HCT116 (cell line): ENCODE results near the gene C17orf114.

Experiments used
- ATAC-seq: fragments of 200-7000 bp; cut with Tn5 transposase; 2 replicates; pipeline ENCODE4 v1.9.1; 2020; ENCODE audit warnings: mild to moderate bottlenecking, moderate library complexity
- BruUV-seq: library from RNA; stranded (reverse); fragments of 400-500 nt; replicated peaks from 2 replicates; lab custom pipeline; 2021; lab: Mats Ljungman, UMichigan
- CTCF ChIA-PET: fragments of 300-600 bp; sonication (Branson Sonifier 250); formaldehyde crosslinking; loops from one replicate; lab custom pipeline; 2021; ENCODE audit warnings: antibody characterized with exemption; lab: Charles Lee
- POLR2A ChIA-PET: fragments of 300-600, 350-600 bp; sonication (Branson Sonifier 250); formaldehyde crosslinking; loops from one replicate; lab custom pipeline; 2021; ENCODE audit warnings: antibody characterized with exemption; lab: Charles Lee
- RAD21 ChIA-PET, 2 experiments: fragments of 300-600 bp; sonication (Branson Sonifier 250); formaldehyde crosslinking; loops; one replicate each; lab custom pipeline; 2023; ENCODE audit warnings: low total read pairs in 2 of 2; ENCODE audit not compliant: uncharacterized antibody in 2 of 2, unreplicated experiment in 2 of 2, low non-redundant PET in 1 of 2; lab: Charles Lee
- DNase-seq: peaks from one replicate; pipeline ENCODE4 v3.0.0-alpha.2; 2010; ENCODE audit warnings: low read depth, low spot score
- H2AFZ ChIP-seq: fragments of 200-600 bp; shearing (Covaris generic), sonication (generic); 2 replicates; pipeline ENCODE4 v1.6.1; 2017; ENCODE audit warnings: low read depth, mixed run types, mixed read lengths, antibody characterized with exemption, low read length; ENCODE audit not compliant: poor library complexity, severe bottlenecking
- H3K27ac ChIP-seq: 2 replicates; pipeline ENCODE4 v1.5.1; 2012; ENCODE audit warnings: low read depth, low read length
- H3K27me3 ChIP-seq: fragments of 200-600 bp; sonication (generic); 2 replicates; pipeline ENCODE4 v1.6.1; 2016; ENCODE audit warnings: mixed run types, low read length, mixed read lengths; ENCODE audit not compliant: insufficient read depth
- H3K36me3 ChIP-seq, 2 experiments: fragments of 200-500 bp in 1 of 2; fragments of 200-600 bp in 1 of 2; sonication (Bioruptor generic) in 1 of 2; sonication (generic) in 1 of 2; 2 replicates each; pipeline versions ENCODE4 v1.5.1 to v1.6.1; 2014 to 2016; ENCODE audit warnings: low read length in 2 of 2, inconsistent platforms in 1 of 2, mixed read lengths in 1 of 2, mixed run types in 1 of 2; ENCODE audit not compliant: insufficient read depth in 2 of 2, control insufficient read depth in 1 of 2
- H3K4me1 ChIP-seq, 2 experiments: fragments of 200-600 bp in 1 of 2; sonication (generic) in 1 of 2; 2 replicates each; pipeline versions ENCODE4 v1.5.1 to v1.6.1; 2012 to 2017; ENCODE audit warnings: low read length in 2 of 2, inconsistent platforms in 1 of 2, mild to moderate bottlenecking in 1 of 2, mixed read lengths in 1 of 2, mixed run types in 1 of 2, moderate library complexity in 1 of 2; ENCODE audit not compliant: insufficient read depth in 2 of 2, control insufficient read depth in 1 of 2
- H3K4me2 ChIP-seq: fragments of 200-600 bp; sonication (generic); 2 replicates; pipeline ENCODE4 v1.6.1; 2017; ENCODE audit warnings: mixed run types, low read length, mixed read lengths
- H3K4me3 ChIP-seq, 2 experiments: fragments of 200-600 bp in 1 of 2; sonication (generic) in 1 of 2; replicated peaks in 1 of 2; 2 replicates each; pipeline ENCODE4 v1.5.1; 2011 to 2016; ENCODE audit warnings: low read length in 2 of 2, control low read depth in 1 of 2, low read depth in 1 of 2, mild to moderate bottlenecking in 1 of 2, mixed read lengths in 1 of 2, mixed run types in 1 of 2
- H3K79me2 ChIP-seq: fragments of 200-600 bp; sonication (generic); 2 replicates; pipeline ENCODE4 v1.6.1; 2017; ENCODE audit warnings: mild to moderate bottlenecking, mixed run types, low read length, moderate library complexity, mixed read lengths; ENCODE audit not compliant: insufficient read depth
- H3K9ac ChIP-seq: fragments of 200-600 bp; sonication (generic); 2 replicates; pipeline ENCODE4 v1.6.1; 2016; ENCODE audit warnings: low read length, mixed read lengths
- H3K9me2 ChIP-seq: fragments of 200-600 bp; sonication (generic), shearing (Covaris generic); 2 replicates; pipeline ENCODE4 v1.6.1; 2017; ENCODE audit warnings: mixed run types, mild to moderate bottlenecking, moderate library complexity; ENCODE audit not compliant: insufficient read depth
- H3K9me3 ChIP-seq, 2 experiments: fragments of 200-500 bp in 1 of 2; fragments of 200-600 bp in 1 of 2; sonication (Bioruptor generic) in 1 of 2; sonication (generic) in 1 of 2; 2 replicates each; pipeline ENCODE4 v1.6.1; 2014 to 2017; ENCODE audit warnings: low read length in 2 of 2, mixed read lengths in 2 of 2, inconsistent platforms in 1 of 2, low read depth in 1 of 2, mild to moderate bottlenecking in 1 of 2, mixed run types in 1 of 2, moderate library complexity in 1 of 2; ENCODE audit not compliant: control insufficient read depth in 1 of 2, insufficient read depth in 1 of 2
- H4K20me1 ChIP-seq: fragments of 200-600 bp; sonication (generic), shearing (Covaris generic); 2 replicates; pipeline ENCODE4 v1.6.1; 2017; ENCODE audit warnings: mixed run types, mild to moderate bottlenecking, moderate library complexity; ENCODE audit not compliant: insufficient read depth
- CBX3 ChIP-seq: IDR thresholded peaks from 2 replicates; pipeline ENCODE4 v1.6.1; 2012; ENCODE audit warnings: low read depth
- CEBPB ChIP-seq: IDR thresholded peaks from 2 replicates; pipeline ENCODE4 v1.6.1; 2012; ENCODE audit warnings: low read depth
- EGR1 ChIP-seq: IDR thresholded peaks from 2 replicates; pipeline ENCODE4 v1.6.1; 2012; ENCODE audit warnings: low read depth
- ELF1 ChIP-seq: IDR thresholded peaks from 2 replicates; pipeline ENCODE4 v1.6.1; 2012; ENCODE audit warnings: low read depth, borderline replicate concordance
- JUND ChIP-seq: IDR thresholded peaks from 2 replicates; pipeline ENCODE4 v1.6.1; 2012
- RAD21 ChIP-seq: IDR thresholded peaks from 2 replicates; pipeline ENCODE4 v1.6.1; 2012; ENCODE audit warnings: low read depth, mild to moderate bottlenecking
- SRF ChIP-seq: IDR thresholded peaks from 2 replicates; pipeline ENCODE4 v1.6.1; 2012; ENCODE audit warnings: low read depth
- TCF7L2 ChIP-seq: IDR thresholded peaks from 2 replicates; pipeline ENCODE4 v1.7.0; 2011; ENCODE audit warnings: borderline replicate concordance, inconsistent platforms; ENCODE audit not compliant: insufficient read depth, insufficient read length; ENCODE audit errors: extremely low read depth
- ZFX ChIP-seq: fragments of 450-650 bp; IDR thresholded peaks from 2 replicates; pipeline ENCODE4 v1.6.1; 2017
- intact Hi-C: fragments of 100-400 bp; cut with micrococcal nuclease; formaldehyde crosslinking; loops from 2 replicates; pipeline ENCODE4 v1.10.0; 2022
- TF ChIP-seq, protein P1 (sequence below): IDR thresholded peaks from 2 replicates; pipeline ENCODE4 v1.6.1; 2011; ENCODE audit warnings: mild to moderate bottlenecking, low read length, moderate library complexity; ENCODE audit not compliant: insufficient replicate concordance; ENCODE audit errors: extremely low read depth
- TF ChIP-seq, protein P2 (sequence below): IDR thresholded peaks from 2 replicates; pipeline ENCODE4 v1.6.1; 2012; ENCODE audit warnings: low read depth
- TF ChIP-seq, protein P3 (sequence below), 3 experiments: fragments of 200-600 bp in 1 of 3; sonication (generic) in 1 of 3; IDR thresholded peaks in 2 of 3; conservative IDR thresholded peaks in 1 of 3; 2 replicates each; pipeline ENCODE4 v1.5.1; 2012 to 2017; ENCODE audit warnings: low read depth in 2 of 3, low read length in 2 of 3, antibody characterized with exemption in 1 of 3, borderline replicate concordance in 1 of 3, control low read depth in 1 of 3, mild to moderate bottlenecking in 1 of 3, mixed read lengths in 1 of 3, mixed run types in 1 of 3, moderate library complexity in 1 of 3; ENCODE audit not compliant: insufficient read depth in 1 of 3
- TF ChIP-seq, protein P4 (sequence below): IDR thresholded peaks from 2 replicates; pipeline ENCODE4 v1.6.1; 2012

Gene C17orf114

DNA sequence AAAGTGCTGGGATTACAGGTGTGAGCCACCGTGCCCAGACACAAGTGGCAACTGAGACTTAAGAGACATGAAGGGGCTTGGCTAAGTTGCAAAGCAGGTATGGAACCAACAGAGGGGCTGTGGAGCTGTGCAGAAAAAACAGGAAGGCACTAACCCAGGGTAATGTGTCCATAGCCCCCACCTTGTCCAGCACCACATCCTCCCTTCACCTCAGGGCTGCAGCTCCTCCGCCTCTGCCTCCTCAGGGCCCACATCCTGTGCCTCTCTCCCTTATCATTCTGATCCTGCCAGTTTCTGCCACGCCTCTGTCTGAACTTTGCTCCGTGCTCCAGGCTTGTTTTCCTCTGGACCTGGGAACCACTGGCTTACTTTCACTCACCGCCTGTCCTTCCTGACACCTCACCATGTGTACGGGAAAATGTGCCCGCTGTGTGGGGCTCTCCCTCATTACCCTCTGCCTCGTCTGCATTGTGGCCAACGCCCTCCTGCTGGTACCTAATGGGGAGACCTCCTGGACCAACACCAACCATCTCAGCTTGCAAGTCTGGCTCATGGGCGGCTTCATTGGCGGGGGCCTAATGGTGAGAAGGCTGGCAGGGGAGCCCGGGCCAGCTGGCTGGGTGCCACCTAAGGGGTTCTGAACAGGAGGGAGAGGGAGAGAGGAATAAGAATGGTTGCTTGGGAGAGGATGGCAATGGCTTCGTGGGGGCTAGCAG is 30.5 kb downstream of the C17orf114 start, which contains the start of gene TM4SF5:
Gene TM4SF5 (plus strand): TSS at position 368 of the 716 bp plus-strand sequence. CDS start 37 bp downstream, at position 405.
- H3K27me3 ChIP-seq, result no peaks in the 10 kb centered on the region
- H3K36me3 ChIP-seq, result no peaks in the 10 kb centered on the region
- no peak for DNase-seq
- peak within 1 kb of the TSS; percentile 40 for H3K4me2 ChIP-seq
- no peak within 1 kb of the TSS for H3K27ac ChIP-seq
- no peak for ATAC-seq
- POLR2A ChIA-PET, result no interaction called here
- intact Hi-C loops, result no loop called here
- no TSS peak for BruUV-seq
- H3K9me3 ChIP-seq, result no peaks in the 10 kb centered on the region
- peaks cover 5 to 16% of the 10 kb centered on the region in 2 experiments; a peak in 3 of 4 replicates for H3K4me1 ChIP-seq
- TF ChIP-seq TCF7L2, result no peak
- TF ChIP-seq, protein P1, sequence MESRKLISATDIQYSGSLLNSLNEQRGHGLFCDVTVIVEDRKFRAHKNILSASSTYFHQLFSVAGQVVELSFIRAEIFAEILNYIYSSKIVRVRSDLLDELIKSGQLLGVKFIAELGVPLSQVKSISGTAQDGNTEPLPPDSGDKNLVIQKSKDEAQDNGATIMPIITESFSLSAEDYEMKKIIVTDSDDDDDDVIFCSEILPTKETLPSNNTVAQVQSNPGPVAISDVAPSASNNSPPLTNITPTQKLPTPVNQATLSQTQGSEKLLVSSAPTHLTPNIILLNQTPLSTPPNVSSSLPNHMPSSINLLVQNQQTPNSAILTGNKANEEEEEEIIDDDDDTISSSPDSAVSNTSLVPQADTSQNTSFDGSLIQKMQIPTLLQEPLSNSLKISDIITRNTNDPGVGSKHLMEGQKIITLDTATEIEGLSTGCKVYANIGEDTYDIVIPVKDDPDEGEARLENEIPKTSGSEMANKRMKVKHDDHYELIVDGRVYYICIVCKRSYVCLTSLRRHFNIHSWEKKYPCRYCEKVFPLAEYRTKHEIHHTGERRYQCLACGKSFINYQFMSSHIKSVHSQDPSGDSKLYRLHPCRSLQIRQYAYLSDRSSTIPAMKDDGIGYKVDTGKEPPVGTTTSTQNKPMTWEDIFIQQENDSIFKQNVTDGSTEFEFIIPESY, result no peak
- no peak for TF ChIP-seq RAD21
- no peak for TF ChIP-seq ZFX
- TF ChIP-seq, protein P2, sequence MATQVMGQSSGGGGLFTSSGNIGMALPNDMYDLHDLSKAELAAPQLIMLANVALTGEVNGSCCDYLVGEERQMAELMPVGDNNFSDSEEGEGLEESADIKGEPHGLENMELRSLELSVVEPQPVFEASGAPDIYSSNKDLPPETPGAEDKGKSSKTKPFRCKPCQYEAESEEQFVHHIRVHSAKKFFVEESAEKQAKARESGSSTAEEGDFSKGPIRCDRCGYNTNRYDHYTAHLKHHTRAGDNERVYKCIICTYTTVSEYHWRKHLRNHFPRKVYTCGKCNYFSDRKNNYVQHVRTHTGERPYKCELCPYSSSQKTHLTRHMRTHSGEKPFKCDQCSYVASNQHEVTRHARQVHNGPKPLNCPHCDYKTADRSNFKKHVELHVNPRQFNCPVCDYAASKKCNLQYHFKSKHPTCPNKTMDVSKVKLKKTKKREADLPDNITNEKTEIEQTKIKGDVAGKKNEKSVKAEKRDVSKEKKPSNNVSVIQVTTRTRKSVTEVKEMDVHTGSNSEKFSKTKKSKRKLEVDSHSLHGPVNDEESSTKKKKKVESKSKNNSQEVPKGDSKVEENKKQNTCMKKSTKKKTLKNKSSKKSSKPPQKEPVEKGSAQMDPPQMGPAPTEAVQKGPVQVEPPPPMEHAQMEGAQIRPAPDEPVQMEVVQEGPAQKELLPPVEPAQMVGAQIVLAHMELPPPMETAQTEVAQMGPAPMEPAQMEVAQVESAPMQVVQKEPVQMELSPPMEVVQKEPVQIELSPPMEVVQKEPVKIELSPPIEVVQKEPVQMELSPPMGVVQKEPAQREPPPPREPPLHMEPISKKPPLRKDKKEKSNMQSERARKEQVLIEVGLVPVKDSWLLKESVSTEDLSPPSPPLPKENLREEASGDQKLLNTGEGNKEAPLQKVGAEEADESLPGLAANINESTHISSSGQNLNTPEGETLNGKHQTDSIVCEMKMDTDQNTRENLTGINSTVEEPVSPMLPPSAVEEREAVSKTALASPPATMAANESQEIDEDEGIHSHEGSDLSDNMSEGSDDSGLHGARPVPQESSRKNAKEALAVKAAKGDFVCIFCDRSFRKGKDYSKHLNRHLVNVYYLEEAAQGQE, result no peak
- no peak for TF ChIP-seq CBX3
- no peak for TF ChIP-seq EGR1
- TF ChIP-seq, protein P3, sequence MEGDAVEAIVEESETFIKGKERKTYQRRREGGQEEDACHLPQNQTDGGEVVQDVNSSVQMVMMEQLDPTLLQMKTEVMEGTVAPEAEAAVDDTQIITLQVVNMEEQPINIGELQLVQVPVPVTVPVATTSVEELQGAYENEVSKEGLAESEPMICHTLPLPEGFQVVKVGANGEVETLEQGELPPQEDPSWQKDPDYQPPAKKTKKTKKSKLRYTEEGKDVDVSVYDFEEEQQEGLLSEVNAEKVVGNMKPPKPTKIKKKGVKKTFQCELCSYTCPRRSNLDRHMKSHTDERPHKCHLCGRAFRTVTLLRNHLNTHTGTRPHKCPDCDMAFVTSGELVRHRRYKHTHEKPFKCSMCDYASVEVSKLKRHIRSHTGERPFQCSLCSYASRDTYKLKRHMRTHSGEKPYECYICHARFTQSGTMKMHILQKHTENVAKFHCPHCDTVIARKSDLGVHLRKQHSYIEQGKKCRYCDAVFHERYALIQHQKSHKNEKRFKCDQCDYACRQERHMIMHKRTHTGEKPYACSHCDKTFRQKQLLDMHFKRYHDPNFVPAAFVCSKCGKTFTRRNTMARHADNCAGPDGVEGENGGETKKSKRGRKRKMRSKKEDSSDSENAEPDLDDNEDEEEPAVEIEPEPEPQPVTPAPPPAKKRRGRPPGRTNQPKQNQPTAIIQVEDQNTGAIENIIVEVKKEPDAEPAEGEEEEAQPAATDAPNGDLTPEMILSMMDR (IDR thresholded peaks at IDR 0.05 in 2 of 3, conservative IDR thresholded peaks at IDR 0.05 in 1 of 3; ENCODE audit: borderline replicate concordance in 1 of 3, insufficient read depth in 1 of 3, low read depth in 2 of 3, low read length in 2 of 3), result no peak
- TF ChIP-seq JUND, result no peak
- TF ChIP-seq SRF, result no peak
- TF ChIP-seq ELF1, result no peak
- TF ChIP-seq, protein P4, sequence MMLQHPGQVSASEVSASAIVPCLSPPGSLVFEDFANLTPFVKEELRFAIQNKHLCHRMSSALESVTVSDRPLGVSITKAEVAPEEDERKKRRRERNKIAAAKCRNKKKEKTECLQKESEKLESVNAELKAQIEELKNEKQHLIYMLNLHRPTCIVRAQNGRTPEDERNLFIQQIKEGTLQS, result no peak
- TF ChIP-seq CEBPB, result no peak
- CTCF ChIA-PET, result interaction anchor here (0.6 kb wide), 1 partner anchor 18 kb away, joined by 4 read pairs; no protein-coding TSS in a partner anchor
- no peak within 1 kb of the TSS for H2AFZ ChIP-seq
- H4K20me1 ChIP-seq, result no peaks in the 10 kb centered on the region
- RAD21 ChIA-PET, result no interaction called here
- H3K9ac ChIP-seq, result no peak within 1 kb of the TSS
- no peaks in the 10 kb centered on the region for H3K9me2 ChIP-seq
- no peak within 1 kb of the TSS for H3K4me3 ChIP-seq
- H3K79me2 ChIP-seq, result no peaks in the 10 kb centered on the region
